NCI-H748 (cell line): ENCODE results near the gene ZNF511.

Source experiments
- DNase-seq: peaks from one replicate; lab custom pipeline; 2025; ENCODE audit not compliant: unreplicated experiment; lab: John Stamatoyannopoulos, UW

ZNF511 gene

DNA sequence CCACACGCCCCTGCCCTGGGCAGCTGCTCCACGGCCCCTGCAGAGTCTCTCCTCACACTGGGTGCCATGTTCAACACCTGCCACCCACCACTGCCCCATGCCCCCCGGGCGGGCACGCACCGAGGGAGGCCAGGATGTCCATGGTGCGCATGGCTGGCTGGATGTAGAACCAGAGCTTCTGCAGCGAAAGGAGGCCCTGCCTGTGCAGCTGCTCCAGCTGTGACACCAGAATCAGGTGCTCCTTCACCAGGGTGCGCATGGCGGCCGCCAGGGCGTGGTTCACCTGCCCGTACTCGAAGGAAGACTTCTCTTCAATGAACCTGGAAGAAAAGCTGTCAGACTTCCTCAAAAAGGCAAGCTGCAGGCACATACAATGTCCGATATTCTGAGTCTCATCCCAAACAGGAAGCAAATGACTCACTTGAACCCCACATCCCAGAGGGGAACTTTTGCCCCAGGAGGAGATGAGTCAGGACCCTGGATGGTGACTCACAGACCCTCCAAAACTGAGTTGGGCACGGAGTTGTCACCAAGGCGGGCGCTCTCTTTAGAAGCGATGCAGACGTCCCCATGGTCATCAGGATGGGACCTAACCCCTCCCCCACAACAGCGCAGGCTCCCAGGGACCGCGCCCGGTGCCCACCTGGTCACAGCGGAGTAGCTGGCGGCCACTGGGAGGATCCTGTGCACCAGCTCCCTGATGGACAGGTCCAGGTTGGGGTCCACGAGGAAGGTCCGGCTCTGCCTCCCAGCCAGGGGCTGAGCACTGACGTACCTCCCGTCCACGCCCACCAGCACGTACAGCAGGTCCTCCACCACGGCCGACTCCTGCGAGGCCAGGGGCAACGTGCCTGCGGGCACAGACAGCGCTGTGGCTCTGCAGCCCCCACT, 15.6 kb upstream of the ZNF511 start:
- DNase-seq, result no peak

DNA sequence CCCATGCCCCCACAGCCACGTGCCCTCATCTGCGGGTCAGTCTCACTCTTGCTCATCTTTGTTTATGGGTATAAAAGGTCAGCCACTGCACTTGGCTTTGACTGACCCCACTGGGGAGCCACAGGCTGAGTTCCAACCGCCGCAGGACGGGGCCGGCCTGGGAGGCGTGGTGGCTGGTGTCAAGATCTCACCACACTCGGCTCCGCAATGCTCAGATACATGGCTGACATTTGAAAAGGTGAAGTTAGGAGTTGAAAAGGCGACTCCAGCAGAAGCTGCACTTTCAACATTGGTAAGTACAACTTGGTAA, 14.9 kb upstream of the ZNF511 start:
- no peak for DNase-seq

DNA sequence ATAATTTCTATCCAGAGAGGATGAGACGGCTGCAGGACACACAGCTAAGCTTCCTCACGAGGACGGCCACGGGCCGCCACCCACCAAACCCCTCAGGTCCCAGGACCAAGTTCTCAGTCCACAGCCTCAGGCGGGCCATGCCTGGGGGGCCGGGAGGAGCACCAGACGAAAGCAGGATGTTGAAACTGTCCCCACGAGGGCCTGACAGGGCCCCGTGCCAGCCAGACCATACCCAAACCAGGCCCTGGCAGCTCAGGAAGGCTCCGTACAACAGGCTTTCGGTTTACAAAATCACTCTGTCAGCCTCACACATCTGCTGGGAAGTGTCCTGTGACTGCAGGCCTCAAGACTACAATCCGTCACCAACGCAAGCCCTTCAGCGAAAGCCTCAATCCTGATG, 14.5 kb upstream of the ZNF511 start:
- DNase-seq, result no peak

DNA sequence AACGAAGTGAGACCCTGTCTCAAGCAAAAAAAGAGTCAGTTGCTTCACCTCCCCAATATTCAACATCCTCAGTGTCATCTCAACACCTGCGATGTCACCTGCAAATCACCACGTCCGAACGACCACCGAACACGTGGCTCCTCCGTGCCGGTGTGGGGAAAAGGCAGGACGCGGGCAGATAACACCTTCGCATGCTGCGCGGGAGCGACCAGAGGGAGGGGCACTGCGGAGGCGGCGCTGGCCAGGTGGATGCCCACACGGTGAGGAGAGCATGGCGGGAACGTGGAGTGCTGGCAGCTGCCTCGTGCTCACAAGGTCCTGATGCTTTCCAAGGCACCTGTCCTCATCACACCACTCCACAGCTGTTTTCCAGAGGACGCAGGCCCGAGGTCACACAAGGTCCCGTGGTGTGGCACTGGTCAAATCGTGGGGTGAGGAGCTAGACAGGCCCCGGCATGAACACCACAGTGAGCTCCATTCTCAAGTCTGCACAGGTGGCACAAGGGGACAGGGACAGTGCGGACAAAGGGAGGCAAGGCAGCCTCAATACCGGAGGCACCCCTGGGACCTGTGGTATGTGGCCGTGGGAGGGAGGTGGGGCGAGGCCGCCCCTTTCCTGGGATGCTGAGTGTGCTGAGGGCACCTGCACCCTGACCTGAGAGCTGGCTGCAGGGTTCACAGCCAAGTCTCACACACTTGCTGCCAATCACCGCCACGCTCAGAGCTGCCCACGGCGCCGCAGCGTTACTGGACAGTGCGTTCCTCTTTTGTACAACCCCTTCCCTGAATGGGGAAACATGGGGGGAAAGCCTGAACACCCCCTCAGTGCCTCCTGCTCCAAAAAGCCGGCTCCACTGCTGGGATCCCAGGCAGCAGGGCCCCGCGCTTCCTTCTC, 13.0 kb upstream of the ZNF511 start:
- no peak for DNase-seq

DNA sequence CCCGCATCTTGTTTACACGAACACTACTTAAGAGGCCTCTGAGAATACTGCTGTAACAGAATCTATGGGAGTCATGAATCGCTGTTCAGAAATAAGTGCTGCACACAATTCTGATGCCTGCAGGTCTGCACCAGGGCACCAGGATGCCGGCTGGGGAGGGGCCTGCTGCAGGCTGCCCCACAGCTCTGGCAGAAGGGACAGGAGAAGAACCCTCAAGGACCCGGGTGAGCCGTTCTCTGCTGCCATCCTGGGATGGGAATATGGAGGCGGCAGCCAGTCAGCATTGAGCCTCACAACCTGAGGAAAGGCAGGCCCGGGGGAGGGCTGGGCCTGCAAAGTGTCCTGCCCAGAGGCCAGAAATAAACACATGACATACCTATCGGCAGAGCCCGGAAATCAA, 11.2 kb upstream of the ZNF511 start:
- no peak for DNase-seq

DNA sequence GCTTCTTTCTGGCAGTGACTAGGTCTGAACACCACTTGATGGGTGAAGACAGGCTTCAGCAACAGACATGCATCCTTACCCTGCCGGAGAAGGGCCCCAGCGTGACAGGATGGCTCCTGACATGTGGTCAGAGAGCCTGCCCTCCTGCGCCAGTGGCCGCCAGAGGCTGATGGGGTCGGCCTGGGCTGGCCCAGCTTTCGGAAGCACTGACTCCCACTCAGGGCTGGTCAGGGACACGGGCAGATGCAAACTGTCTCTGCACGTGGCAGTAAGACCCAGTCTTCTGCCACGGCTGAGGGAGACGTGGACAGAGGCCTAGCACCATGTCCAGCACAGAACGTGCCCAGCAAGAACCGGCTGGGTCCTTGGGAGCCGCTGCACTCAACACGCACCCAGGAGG, 10.2 kb upstream of the ZNF511 start:
- no peak for DNase-seq

DNA sequence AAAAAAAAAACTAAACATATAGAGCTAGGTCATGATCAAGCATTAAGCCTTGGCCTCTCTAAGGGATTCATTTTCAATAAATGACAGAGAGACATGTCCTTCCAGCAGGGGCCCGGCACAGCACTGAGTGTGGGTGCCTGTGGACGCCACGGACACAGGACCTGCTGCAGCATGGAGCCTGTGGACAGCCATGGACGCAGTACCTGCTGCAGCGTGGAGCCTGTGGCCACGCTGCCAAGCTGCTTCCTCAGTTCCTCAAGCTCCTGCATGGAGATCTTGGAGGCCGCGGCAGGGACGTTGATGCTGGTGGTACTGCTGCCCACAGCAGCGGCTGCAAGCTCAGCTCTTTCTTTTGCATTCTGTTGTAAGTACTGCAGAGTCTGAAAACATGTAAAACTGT, 9.5 kb upstream of the ZNF511 start:
- DNase-seq, result no peak

DNA sequence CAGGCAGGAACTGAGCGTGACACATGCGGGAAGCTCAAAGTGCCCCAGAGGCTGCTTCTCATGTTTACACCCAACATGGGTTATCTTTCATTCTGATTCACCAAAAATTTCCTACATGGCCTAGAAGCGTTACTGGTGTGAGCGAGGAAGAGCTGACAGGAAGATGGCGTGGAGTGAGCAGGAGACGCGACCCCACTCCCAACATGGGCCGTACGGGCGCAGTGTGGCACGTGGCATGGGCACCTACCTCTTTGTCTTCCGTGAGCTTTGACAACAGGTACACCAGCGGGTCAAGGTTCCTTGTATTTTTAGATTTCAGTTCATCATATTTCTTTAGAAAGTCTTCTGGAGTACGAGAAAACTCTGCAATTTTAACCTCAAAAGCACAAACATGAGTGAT, 9.0 kb upstream of the ZNF511 start:
- DNase-seq, result no peak

DNA sequence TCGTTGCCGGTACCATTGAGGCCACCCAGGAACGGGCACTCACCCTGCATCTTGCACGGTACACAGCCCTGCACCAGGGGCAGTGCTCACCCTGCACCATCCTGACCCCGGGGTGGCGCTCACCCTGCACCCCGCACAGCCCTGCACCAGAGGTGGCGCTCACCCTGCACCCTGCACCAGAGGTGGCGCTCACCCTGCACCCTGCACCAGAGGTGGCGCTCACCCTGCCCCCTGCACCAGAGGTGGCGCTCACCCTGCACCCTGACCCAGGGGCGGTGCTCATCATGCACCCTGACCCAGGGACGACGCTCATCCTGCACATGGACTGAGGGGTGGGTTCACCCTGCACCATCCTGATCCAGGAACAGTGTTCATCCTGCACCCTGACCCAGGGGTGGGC, 6.5 kb upstream of the ZNF511 start:
- DNase-seq, result no peak

DNA sequence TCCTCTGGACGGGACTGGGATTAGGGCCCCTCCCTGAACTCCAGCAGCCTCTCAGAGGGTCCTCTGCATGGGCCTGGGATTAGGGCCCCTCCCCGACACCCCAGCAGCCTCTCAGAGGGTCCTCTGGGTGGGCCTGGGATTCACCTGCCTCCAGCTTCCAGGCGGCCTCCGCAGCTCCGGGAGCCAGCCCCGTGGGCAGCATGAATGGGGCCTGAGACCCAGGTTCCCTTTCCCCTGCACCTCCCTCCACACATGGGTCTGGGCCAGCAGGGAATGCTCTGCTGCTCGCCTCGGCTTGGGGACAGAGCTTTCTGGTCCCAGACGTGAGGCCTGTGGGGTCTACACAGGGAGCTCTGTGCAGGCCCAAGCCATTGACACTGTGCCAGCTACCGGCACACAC, 5.5 kb upstream of the ZNF511 start:
- no peak for DNase-seq

DNA sequence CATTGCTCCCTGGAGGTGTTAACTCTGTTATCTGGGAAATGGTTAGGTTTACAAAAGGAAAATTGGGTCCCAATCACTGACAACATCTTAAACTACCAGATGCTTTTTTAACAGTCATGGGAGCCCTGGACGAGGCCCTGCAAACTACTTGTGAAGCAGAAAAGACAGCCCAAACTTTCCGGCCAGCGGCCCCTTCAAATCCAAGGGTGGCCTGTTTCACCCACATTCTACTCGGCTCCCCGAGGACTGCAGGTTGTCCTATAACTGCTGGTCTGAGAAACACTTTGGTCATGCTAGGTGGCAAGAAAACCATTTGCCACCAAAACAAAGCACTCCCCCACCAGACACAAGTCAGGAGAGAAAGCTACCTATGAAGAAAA, 2.6 kb upstream of the ZNF511 start:
- DNase-seq, result no peak

DNA sequence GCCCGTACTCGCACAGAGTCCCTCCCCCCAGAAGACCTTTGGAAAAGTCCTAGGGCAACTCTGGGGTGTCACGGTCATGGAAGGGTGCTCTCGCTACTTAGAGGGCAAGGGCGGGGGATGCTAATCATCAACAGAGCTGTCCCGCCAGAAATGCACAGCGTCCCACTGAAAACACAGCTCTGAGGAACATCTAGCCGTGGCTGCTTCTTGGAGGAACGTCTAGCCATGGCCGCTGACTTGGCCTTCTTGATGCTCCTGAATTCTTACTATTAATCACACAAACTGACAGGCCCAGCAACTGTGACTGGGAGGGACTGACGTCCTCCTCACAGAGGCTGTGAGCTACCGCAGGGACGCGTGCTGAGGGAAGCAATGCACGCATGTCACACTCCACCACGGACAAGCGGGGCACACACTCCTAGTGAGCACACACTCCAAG, 1.8 kb upstream of the ZNF511 start:
- DNase-seq, result no peak

DNA sequence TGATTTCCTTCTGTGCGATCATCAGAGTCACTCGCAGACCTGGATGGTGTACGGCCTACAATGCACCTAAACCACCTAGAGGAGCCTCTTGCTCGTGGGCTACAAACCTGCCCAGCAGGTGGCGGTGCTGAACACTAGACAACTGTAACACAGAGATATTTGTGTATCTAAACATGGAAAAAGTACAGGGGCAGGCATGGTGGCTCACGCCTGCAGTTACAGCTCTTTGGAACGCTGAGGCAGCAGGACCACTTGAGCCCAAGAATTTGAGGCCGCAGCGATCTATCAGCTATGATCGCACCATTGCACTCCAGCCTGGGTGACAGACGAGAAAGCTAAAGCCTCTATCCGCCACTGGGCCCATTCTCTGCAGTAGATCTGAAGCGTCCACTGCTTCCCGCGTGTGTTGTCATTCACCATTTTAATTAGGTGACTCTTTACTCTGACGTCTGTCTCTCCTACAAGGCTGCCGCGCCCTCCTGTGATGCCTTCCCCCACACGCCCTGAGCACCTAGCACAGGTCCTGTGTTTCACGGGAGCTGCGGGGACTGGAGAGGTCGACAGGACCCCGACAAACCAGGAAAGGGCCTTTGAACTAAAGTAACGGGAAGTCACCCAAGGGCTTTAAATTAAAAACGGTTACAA, 816 bp upstream of the ZNF511 start:
- peak; percentile 82 for DNase-seq

DNA sequence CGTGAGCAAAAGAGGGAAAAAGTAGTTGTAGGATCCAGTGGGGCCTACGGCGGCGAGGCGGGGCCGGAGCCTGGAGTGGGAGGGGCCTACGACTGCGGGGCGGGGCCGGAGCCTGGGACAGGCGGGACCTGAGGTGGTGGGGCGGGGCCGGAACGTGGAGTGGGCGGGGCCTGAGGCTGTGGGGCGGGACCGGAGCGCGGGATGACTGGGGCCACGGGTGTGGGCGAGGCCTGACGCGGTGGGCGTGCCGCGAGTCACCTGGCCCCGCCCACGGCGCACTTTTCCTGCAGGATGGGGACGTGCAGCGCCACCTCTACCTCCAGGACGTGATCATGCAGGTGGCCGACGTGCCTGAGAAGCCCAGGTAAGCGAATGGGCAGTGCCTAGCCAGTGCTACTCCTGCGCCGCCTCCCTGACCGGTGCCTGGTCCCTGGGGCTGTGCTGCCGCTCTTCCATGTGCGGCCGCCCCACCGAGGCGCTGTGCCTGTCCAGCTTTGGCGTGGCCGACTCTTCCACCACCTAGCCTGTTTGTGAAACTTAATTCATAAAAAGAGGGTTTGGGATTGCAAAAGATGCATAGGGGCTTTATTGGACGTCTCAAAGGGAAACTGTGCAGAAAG, 496 bp downstream of the ZNF511 start:
- peak; percentile 85 for DNase-seq

DNA sequence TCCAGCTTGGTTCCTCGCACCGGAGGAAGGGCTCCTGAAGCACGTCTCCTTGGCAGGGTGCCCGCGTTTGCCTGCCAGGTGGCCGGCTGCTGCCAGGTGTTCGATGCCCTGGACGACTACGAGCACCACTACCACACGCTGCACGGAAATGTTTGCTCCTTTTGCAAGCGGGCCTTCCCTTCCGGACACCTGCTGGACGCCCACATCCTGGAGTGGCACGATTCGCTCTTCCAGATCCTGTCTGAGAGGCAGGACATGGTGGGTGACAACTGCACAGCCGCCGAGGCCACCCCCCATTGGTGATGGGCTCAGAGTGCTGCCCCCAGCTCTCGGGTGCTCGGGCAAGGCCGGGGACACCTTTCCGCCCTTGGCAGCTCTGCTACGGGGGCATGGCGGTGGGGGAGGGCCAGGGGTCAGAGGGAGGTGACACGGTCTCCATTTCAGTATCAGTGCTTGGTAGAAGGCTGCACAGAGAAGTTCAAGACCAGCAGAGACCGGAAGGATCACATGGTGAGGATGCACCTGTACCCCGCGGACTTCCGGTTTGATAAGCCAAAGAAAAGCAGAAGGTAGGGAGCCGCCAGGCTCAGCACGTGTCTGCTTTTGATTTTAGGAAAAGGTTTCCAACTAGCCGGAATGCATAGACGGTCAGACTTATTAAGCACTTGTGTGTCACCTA, 1.1 kb downstream of the ZNF511 start:
- peak; percentile 67 for DNase-seq

DNA sequence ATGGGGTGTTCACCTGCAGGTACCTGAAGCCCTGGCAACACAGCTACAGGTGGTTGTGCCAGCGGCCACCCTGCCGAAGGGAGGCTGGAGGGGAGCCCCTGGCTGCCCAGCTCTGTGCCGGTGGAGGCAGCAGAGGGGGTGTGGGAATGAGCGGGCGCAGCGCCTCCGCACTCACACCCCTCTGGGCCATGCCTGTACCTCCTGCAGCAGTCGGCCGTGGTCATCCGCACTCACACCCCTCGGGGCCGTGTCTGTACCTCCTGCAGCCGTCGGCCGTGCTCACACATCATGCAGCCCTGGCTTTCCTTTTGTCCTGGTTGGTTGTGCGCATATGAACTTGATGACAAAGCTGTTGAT, 1.7 kb downstream of the ZNF511 start:
- no peak for DNase-seq

DNA sequence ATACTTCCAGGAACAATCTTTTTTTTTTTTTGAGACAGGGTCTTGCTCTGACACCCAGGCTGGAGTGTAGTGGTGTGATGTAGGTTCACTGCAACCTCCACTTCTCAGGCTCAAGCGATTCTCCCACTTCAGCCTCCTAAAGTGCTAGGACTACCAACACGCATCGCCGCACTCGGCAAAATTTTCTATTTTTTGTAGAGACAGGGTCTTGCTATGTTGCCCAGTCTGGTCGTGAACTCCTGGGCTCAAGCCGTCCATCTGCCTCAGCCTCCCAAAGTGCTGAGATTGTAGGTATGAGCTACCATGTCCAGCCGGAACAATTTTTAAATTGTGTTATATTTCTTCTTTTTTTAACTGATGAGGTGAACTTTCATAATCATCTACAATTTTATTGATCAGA, 2.1 kb downstream of the ZNF511 start:
- no peak for DNase-seq

DNA sequence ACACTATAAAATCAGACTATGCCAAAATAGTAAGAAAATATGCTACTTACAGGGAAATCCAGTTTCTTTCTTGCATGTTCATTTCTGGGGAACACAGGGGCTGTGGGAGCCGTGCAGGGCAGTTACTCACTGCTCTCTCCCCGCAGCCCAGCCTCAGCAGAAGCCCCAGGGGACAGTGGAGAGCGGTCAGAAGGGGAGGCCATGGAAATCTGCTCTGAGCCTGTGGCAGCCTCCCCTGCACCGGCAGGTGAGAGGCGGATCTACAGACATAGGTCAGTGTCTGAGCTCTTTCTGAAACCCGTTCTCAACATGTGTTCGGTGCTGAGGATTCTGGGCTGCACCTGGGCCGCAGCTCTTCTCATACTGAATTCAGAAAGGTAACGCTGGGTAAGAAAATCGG, 2.9 kb downstream of the ZNF511 start:
- no peak for DNase-seq

DNA sequence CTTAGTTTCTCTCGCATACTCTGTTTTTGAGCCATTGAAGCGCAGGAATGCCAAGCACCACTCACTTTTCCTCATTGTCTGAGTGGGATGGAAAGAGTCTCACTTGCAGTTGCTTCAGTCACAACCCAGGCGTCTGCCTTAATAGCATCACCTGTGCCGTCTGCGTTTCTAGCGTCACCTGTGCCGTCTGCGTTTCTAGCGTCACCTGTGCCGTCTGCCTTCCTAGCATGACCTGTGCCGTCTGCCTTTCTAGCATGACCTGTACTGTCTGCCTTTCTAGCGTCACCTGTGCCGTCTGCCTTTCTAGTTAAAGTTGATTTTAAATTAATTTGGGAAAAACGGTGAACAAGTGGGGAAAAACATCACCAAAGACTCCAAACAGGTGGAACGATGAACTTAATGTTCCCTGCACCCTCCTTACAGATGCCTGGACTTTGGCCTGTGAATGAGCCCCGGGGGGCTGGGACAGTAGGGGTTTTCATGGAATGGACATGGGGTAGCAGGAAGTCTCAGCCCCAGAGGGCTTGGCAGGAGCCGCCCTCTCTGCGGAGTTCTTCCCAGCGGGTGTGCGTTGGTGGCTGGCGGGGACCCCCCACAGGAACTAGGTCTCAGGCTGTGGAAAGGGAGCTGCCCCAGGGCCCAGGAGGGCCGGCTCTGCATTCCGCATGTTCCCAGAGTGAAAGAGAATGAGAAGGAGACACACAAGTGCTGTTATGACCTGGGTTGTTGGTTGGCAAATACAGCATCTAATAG, 3.5 kb downstream of the ZNF511 start:
- DNase-seq, result no peak

DNA sequence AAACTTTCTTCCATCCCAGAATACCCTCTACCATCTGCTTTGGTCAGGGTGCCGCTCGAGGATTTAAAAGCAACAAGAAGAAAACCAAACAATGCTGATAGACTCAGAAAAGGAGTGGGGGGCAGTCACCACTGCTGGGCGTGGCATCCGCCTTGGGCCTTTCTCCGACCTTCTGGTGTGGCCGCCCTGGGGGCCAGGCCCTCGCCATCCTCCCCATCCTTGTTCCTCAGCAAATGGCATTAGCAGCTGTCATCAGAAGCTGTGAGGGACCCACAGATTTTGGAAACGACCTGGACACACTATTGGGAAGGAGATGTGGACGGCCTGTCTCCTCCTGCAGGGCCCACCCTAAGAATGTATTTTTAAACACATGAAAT, 4.0 kb downstream of the ZNF511 start:
- no peak for DNase-seq
